HG02798 (cell line): Measurements from ENCODE around the gene SOX3.

Source experiments
- ATAC-seq: cut with Tn5 transposase; IDR thresholded peaks from one replicate; pipeline ENCODE4 v1.9.1; 2021; ENCODE audit warnings: mild to moderate bottlenecking; ENCODE audit not compliant: unreplicated experiment, poor library complexity

SOX3 gene

DNA sequence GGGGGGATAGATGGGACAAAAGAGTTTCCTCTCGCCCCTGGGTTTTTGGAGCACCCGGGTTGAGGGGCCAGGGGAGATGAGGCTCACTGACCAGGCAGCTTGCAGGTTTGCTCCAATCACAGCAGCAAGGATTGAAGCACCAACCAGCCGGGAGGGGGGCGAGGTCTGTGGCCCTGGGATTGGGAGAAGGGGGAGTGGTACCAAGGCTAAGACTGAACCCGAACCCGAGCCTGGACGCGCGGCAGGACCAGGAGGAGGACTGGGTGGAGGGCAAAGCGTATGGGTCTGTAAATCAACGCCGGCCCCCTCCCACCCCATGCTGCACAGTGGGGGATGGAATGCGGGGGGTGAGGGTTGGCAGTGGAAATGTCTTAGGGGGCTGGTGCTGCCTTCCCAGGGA lies 3.5 kb downstream of the SOX3 start:
- ATAC-seq = no peak

DNA sequence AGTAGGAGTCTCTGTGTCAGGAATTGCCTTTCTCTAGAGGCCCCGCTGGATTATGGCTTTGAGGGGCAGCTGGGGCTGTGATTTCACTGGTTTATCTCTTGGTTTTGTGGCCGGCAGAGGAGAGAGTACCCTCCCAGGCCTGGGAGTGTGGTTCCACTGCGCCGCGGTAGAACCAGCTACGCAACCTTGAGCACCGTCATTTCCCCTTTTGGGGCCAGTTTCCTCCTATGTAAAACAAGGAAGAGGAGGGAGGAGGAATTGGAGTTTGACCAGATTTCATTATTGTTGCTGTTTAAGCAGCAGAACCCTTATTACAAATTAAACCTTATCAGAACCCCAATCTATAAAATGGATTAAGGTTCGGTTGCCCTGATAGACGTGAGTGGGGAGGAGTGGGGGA lies 4.4 kb downstream of the SOX3 start:
- ATAC-seq = no peak

DNA sequence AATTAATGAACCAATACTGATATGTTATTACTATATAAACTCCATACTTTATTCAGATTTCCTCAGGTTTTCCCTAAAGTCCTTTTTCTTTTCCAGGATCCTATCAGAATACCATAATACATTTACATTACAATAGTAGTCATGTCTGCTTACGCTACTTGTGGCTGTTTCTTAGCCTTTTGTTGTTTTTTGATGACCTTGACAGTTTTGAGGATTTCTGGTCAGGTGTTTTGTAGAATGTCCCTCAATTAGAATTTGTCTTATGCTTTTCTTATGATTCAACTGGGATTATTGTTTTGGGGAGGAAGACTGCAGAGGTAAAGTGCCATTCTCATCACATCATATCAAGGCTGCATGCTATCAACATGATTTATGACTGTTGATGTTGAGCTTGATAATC lies 9.1 kb downstream of the SOX3 start:
- no peak for ATAC-seq

DNA sequence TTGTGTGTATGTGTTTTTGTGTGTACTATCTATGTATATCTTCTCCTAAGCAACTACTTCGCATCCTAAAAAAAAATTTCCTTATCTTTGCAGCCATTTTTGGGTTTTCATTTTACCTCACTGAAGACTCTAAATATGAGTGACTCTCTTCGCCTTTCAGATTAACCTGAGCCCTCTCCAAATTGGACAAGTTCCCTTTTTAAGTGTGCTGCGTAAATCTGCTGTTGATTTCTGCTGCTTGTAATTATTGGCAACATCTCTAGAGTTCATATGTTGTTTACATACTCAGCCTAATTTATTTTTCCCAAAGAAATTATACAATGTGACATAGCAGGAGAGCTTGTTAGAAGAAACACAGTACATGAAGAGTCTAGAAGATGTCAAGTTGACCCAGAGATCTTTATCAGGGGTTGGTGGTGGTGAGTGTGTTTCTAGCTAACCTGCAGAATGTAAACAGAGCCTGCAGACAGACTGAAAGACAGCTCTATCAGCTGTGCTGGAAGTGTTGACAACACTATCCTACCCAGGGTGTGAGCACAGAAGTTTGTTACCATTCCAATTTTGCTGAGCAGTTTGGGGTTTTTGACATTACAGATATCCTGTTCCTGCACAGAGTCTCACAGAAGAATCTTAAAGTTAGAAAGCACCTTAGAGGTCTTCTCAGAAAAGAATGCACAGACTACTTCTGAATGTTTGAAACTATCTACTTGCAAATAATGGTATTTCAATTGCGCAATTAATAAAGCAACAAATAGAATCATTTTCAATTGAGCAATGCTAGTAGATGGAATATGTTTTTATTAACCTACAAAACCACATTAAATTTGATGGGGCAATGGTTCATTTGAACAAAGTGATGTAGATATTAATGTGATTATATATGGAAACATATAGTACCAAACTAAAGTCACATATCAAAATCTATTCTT lies 12.5 kb downstream of the SOX3 start:
- ATAC-seq = no peak

DNA sequence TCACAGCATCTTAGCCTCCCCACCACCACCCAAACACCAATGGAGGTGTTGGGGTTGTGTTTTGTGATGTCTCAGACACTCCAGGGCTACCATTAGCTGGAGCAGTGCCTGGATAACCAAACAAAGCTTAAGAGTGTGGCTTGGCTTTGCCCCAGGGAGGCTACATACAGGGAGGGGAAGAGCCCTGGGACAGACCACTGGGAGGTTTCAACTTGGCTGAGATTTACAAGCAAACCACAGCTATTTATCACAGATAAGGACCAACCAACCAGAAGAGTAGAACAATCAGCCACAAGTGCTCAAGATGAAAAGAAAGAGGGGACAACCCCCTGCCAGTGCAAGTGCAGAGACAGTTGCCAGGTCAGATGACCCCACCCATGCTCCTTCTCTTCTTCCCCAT lies 24.1 kb downstream of the SOX3 start:
- ATAC-seq = no peak

DNA sequence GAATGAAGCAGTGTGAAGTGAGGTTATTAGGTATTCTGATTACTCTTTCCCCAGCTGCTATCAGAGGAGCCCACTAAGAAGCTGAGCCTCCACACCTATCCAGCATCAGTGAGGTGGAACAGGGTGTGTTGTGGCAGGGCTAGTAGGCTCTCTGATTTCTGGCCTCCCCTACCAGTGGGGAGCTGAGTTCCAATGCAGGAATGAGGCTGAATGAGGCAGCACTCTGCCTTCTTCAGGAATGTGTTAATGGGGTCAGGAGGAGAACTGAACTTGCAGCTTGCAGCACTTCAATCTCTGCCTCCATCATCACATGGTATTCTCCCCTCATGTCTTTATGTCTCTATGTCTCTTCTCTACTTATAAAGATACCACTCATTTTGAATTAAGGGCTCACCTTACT lies 26.9 kb downstream of the SOX3 start:
- no peak for ATAC-seq

DNA sequence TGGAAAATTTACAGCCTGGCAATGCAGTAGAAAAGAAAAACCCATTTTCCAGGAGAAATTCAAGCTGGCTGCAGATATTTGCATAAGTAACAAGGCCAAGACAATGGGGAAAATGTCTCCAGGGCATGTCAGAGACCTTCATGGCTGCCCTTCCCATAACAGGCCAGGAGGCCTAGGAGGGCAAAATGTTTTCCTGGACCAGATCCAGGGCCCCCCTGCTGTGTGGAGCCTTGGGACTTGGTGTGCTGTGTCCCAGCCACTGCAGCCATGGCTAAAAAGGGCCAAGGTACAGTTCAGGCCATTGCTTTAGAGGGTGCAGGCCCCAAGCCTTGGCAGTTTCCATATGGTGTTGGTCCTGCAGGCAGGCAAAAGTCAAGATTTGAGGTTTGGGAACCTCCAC lies 29.8 kb downstream of the SOX3 start:
- ATAC-seq = no peak

DNA sequence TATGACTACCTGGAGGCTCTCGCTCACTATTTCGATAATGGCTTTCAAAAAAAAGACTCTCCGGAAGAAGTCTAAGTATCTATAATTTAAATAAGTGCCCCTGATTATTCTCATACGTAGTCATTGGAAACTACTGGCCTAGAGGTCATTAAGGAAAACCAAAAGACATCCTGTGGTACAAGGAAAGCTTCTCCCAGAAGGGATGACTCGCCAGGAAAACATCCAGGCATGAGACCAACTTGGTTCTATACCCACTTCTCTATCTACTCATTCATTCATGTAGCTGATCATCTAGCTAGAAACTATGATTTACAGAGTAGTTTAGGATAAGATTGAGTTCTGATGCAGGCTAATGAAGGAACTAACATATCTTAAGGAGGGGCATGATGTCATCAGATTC lies 37.7 kb downstream of the SOX3 start:
- ATAC-seq = no peak
